Stimulated activated CD4-positive, alpha-beta T cell treated with anti-CD3 and anti-CD28 coated beads, Interleukin-2, amount 100 ng/mL, for 48 hours (primary cell): Measurements from ENCODE around the gene PYHIN1.

ENCODE experiments used
- DNase-seq, 2 donors: peaks; one replicate each; pipeline ENCODE4 v3.0.0-alpha.2; 2020

The PYHIN1 gene

DNA sequence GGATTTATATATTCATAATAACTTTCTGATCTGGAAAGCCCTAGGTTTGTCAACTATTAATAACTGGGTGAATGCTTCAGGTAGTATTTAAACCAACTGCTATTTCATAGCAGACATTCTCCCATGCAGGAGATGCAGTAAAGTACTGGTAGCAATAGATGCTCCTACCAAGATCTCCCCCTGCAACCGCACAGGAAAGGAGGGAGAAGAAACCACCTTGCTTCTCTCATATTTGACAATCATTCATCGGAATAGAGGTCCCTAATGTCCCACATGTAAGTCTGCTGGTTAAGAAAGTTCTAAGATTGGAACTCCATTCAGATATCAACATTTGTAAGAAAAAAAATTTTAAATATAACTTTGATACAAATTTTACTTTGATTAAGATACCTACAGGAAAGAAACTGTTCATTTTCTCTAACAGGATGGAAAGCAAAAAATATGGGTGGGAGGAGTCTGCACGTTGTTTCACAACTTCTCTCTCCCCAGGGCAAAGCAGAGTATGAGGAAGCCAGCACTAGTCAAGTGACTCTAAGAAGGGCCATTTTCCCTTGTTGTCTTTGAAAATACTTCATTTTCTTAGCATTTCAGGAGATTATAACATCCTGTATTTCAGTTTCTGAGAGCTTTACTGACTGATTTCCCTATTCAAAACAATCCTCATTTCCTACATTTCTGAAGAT lies at the start of gene PYHIN1:
PYHIN1 (plus strand) TSS at position 498 of the 683 bp plus-strand sequence. CDS start 5,359 bp downstream, outside the sequence.
- DNase-seq: no peak

GRCh38 chr1:158893654-158894053 lies 37.7 kb upstream of the PYHIN1 start:
- no peak for DNase-seq

DNA sequence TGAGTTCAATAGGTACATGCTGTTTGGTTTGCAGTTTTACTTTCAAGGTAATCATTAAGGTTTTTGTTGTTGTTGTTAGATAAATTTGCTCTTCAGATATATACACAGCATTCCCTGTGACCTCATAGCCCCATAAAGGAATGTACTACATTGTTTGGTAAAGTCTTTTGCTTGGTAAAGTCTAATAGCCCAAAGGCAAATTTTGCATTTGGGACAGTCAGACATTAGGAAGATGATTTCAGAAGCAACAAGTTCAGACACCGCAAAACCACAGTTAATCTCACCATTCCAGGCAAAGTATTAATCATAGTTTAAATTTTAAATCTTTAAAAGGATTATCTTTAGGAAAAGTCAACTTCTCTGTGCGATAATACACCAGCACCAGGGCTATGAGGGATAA lies 32.6 kb upstream of the PYHIN1 start:
- DNase-seq: no peak

DNA sequence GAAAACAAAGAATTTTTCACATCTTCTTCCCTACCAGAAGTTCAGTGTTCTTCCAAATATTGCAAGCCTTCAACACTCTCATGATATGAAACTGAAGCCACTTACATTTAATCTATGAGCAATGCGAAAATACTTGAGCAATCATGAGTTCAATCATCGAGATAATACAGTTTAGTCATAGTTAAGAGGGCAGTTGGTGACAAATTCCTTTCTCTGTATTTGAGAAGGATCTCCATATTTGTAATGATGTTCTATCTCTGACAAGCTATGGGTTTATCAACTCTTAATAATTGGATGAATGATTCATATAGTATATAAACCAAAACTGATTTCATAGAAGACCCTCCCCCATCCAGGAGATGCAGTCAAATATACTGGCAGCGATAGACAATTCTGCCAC lies 29.7 kb upstream of the PYHIN1 start:
- DNase-seq: no peak

GRCh38 chr1:158916085-158916484 lies 15.3 kb upstream of the PYHIN1 start:
- DNase-seq: no peak

GRCh38 chr1:158924677-158925076 lies 6.7 kb upstream of the PYHIN1 start:
- DNase-seq: no peak

DNA sequence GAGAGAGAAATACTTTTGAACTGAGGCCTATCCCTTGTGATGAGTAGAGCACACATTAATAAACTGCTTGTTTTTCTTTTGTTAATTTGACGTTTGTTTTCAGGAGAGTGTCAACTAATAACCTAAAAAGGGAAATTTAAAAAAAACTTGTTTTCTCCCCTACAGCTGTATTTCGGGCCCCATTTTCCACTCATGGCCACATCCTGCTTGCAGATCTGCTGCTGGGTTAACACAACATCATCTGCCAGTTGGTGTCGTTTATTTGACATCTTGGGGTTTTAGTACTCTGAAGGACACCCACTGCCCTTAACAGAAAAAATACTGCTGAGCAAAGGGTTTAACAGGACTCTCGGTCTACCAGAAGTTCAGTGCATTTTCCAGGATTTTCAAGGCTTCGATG lies 848 bp upstream of the PYHIN1 start:
- DNase-seq: peak in 1 of 2 donors; percentile 9

DNA sequence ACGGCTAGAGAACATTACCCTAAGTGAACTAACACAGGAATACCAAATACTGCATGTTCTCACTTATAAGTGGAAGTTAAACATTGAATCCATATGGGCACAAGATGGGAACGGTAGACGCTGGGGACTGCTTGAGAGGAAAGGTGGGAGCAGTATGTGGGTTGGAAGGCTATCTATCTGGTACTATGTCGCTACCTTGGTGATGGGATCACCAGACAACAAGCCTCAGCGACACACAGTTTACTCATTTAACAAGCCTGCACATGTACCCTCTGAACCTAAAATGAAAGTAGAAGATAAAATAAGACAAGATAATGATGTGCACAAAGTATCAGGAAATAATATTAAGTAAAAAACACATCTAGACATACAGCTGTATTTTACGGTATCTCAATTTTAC lies 819 bp downstream of the PYHIN1 start:
- DNase-seq: peak in 1 of 2 donors; percentile 4

DNA sequence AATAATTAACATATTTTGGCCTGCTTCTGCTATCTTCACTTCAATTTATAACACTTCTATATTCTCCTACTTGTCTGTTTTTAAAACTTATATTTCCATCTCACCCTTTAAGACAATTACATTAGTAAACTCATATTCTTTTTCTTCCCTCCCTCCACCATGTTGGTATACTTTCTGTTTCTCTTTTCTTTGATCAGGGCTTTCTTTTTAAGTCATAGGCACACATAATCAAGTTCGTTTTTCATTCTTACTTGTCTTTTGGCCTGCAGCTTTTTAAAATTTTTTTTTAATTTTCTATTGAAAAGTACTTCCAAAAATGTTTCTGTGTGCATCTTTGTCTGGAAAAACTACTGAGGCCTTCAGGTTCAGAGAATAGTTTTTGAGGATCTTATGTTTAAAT lies 2.3 kb downstream of the PYHIN1 start:
- no peak for DNase-seq

- DNase-seq: no peak
Observed at GRCh38 chr1:158939180-158939579, 7.8 kb downstream of the PYHIN1 start.

DNA sequence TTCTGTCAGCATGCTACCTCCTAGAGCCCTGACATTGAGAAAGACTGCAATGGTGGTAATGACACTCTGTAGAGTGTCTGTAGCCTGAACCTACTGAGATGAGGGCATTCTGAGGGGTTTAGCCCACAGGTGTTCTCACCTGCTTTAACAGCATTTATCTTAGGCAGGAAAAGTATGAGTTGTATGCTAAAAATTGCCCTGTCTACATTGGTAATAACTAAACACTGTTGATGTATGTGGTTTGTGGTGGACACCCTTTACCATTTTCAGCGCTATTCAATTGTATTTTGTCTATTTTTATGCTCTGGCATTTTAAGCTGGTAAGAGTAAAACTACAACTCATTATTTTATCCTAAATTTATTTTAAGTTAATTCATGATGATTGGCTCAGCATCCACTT lies 10.0 kb downstream of the PYHIN1 start:
- no peak for DNase-seq

DNA sequence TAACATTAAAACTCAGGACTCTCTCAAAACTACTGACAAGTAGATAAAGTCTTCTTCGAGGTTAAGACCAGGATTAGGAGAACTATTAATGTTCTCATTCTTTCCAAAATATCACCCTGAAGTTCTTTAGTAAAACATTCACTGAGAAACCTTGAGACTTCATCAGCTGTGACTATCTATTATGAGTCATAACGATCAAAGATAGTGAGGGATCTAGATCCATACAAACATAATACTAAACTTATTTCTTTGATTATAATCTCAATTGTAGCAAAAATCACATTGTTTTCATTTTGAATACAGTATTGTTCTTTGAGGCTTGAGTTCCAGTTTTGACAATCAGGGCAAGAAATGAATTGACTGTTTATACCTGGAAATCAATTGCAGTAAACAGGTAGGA lies 11.1 kb downstream of the PYHIN1 start:
- DNase-seq: no peak

DNA sequence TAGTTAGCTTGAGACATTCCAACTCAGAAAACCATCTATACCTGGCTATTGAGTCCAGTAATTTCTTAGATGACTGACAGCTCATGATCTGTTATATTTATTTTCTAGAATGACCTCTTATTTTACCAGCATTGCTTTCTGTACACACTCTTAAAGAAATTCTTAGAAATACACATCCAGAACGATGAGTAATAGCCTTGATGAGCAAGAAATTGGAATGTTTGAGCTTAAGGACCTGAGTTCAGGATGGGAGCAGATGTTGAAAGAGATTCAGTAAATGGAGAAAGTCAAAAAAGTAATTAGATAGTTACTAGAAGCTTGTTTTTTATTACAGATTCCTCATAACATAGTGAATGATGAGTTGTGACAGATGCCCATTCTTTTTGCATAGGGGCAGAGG lies 11.7 kb downstream of the PYHIN1 start:
- DNase-seq: no peak

DNA sequence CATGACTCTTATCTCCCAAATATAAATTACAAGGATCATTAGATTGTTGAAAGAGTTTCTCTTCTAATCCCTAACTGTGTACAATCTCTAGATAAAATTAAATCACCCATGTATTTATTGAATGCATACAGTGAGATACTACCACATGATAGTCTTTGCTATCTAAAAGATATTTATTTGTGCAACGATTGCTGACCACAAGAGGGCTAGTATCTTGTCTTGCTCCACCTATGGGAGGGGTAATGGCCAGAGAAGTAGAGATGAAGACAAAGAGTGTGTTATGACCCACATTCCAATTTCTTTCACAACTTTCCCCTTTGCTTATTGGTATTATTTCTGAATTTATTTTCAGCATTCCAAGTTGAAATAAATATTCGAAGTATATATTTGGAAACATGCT lies 13.7 kb downstream of the PYHIN1 start:
- no peak for DNase-seq

DNA sequence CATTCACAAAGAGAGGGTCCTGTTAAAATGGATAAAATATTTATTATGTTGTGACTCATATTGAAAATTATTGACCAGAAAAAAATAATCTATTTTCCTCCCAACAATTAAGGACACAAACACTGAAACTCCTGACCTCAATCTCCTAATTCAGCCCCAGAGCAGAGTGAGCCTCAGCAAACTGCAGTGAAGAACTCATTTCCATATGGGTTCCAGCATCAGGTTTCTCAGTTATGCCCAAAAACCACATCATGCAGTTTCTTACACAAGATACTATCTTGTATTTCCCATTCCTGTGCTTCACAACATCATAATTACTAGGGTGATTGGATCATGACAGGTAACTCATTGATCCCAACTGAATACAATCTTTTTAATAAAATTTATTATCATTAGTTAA lies 15.4 kb downstream of the PYHIN1 start:
- DNase-seq: no peak

GRCh38 chr1:158951956-158952355 lies 20.6 kb downstream of the PYHIN1 start:
- DNase-seq: no peak

GRCh38 chr1:158952416-158952815 lies 21.1 kb downstream of the PYHIN1 start:
- DNase-seq: no peak

GRCh38 chr1:158961178-158961577 lies 29.8 kb downstream of the PYHIN1 start:
- DNase-seq: no peak

GRCh38 chr1:158962983-158963382 lies 31.6 kb downstream of the PYHIN1 start:
- no peak for DNase-seq

- no peak for DNase-seq
Observed at GRCh38 chr1:158969166-158969565, 37.8 kb downstream of the PYHIN1 start.

- DNase-seq: peak in 1 of 2 donors; percentile 5
Observed at GRCh38 chr1:158969855-158970254, 38.5 kb downstream of the PYHIN1 start.

DNA sequence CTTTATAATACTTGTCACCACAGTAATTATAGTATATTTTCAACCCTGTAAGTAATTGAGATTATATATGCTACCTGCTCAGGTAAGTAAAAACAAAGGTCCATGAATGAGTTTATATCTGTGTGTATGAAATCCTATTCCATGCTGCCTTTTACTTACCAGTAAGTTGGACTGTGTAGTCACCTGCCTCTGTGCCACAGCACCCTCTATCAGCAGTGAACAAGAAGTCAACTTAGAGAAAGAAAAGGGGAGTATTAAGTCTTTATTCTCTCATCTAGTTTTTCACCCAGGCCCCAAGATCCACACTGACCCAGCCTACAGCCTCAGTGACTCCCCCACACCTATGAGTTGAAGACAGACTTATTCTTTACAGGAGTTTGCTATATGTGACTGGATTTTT lies 41.5 kb downstream of the PYHIN1 start:
- no peak for DNase-seq

DNA sequence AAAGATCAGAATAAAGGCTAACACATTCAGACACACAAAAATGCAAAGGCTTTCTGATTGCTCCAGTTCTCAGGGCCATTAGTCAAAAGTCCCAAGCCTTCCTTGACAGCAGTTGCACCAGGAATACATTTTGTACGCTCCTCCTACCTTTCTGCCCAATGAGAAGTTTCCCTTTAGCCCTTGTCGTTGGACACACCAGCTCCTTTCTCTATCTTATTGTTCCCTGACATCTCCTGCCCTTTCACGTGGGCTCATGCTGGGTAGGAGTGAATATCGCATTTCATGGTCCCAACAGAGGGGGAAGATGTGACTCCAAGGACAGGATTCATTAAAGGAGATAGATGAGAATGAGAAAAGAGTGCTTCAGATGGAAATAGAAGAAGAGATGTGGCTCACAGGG lies 44.9 kb downstream of the PYHIN1 start:
- DNase-seq: no peak

- no peak for DNase-seq
Observed at GRCh38 chr1:158978730-158979129, 47.4 kb downstream of the PYHIN1 start.

GRCh38 chr1:158979229-158979628 lies 47.9 kb downstream of the PYHIN1 start:
- DNase-seq: no peak
